ENCODE measurements around the gene SHFL. TPM values are rescaled to one million over a fixed set of nuclear protein-coding genes. Genes with fewer than 3 reads are reported as not detected.

SHFL gene
- total and polyA plus RNA-seq, 2 of the 8 experiments (the other 6 are each of a cell fraction or from before 2014, with no cell fraction given) = 25.3 to 37.1 TPM

- H3K14ac ChIP-seq (ENCODE audit: insufficient read length) = no peak overlapping the region
- H3K27ac ChIP-seq (ENCODE audit: low read depth, low read length) = no peak overlapping the region
- H2BK12ac ChIP-seq (ENCODE audit: low read depth, low read length) = no peak overlapping the region
- no peak overlapping the region for H3K23ac ChIP-seq (ENCODE audit: insufficient read length)
- H4K20me1 ChIP-seq (replicated peaks in 1 of 2; ENCODE audit: control insufficient read depth in 1 of 2, insufficient read depth in 2 of 2, low read length in 2 of 2) = peaks cover 0 to 4% of the 10 kb centered on the region in 2 experiments
- H3K18ac ChIP-seq (ENCODE audit: extremely low read depth, low read length) = no peak overlapping the region
- H3K4me1 ChIP-seq (replicated peaks in 1 of 4; ENCODE audit: control insufficient read depth in 3 of 4, insufficient read depth in 4 of 4, low read length in 3 of 4) = peaks cover 0 to 4% (median 3%) of the 10 kb centered on the region in 4 experiments; a peak in 4 of 7 replicates
- 80% methylated on average over 18 of the region's 18 CpGs; no CpG with 5 or more reads in 1 of the 2 experiments for WGBS, 2 experiments (ENCODE audit: extremely low coverage in 1 of 2, insufficient coverage in 1 of 2, insufficient read length in 1 of 2, insufficient replicate concordance in 2 of 2, low coverage in 1 of 2, low lambda C conversion rate in 2 of 2, missing lambda C conversion rate in 1 of 2)
- peaks cover 0 to 3% (median 1%) of the 10 kb centered on the region in 4 experiments; a peak in 2 of 8 replicates for H3K36me3 ChIP-seq (ENCODE audit: control insufficient read depth in 2 of 4, insufficient read depth in 4 of 4, low read length in 3 of 4)
- ChIA-PET CTCF (ENCODE audit: partially characterized antibody) (interaction anchor here (1.5 kb wide), 1 partner anchor 156 kb away, joined by 3 read pairs; no protein-coding TSS in a partner anchor), POLR2A (ENCODE audit: partially characterized antibody) (interaction anchor here (1.7 to 15.1 kb wide), 2 partner anchors 9 to 25 kb away, joined by 3 to 240 read pairs; partner anchors contain the start of genes P2RY11 and PPAN)
- peak overlapping the region; percentile 71 for H3K4me2 ChIP-seq (ENCODE audit: insufficient read depth in 1 of 2, low read depth in 2 of 2, low read length in 2 of 2)
- H3K79me2 ChIP-seq (ENCODE audit: control insufficient read depth in 1 of 2, insufficient read depth in 2 of 2, low read length in 2 of 2) = no peaks in the 10 kb centered on the region
- 0 out of 2 replicates have a peak overlapping the region, but pooled peaks have one; percentile 32 for H2BK20ac ChIP-seq (ENCODE audit: low read length)
- H2BK5ac ChIP-seq (ENCODE audit: low read depth, low read length) = no peak overlapping the region
- DNase-seq (ENCODE audit: low read depth in 1 of 2, low spot score in 2 of 2) (no peak), FAIRE-seq (no peak)
- H4K5ac ChIP-seq (ENCODE audit: insufficient read length, low read depth, low read length) = no peak overlapping the region
- peak overlapping the region in 1 of 4 experiments; percentile 32; a peak in 1 of 7 replicates for H3K9ac ChIP-seq (replicated peaks in 1 of 4; ENCODE audit: extremely low read depth in 1 of 4, low read depth in 3 of 4, low read length in 3 of 4)
- no peaks in the 10 kb centered on the region for H3K9me3 ChIP-seq (ENCODE audit: insufficient read depth in 2 of 2, low read depth in 1 of 2, low read length in 1 of 2)
- H2BK120ac ChIP-seq (replicated peaks; ENCODE audit: low read depth, low read length) = no peak overlapping the region
- H3K27me3 ChIP-seq (replicated peaks in 1 of 4; ENCODE audit: control insufficient read depth in 3 of 4, extremely low read depth in 1 of 4, insufficient read depth in 3 of 4, low read length in 3 of 4) = peaks cover 0 to 2% (median 0%) of the 10 kb centered on the region in 4 experiments; a peak in 1 of 7 replicates
- 0 out of 2 replicates have a peak overlapping the region, but pooled peaks have one; percentile 57 for H4K8ac ChIP-seq (ENCODE audit: extremely low read depth, insufficient read depth, low read length)
- H3K4me3 ChIP-seq (ENCODE audit: extremely low read depth in 1 of 4, insufficient read depth in 2 of 4, low read depth in 3 of 4, low read length in 4 of 4) = peak overlapping the region; percentile 81 to 92 (median 87); a peak in 6 of 8 replicates
- H2AK5ac ChIP-seq (ENCODE audit: low read depth, low read length) = no peak overlapping the region
- H3K23me2 ChIP-seq (ENCODE audit: low read depth, low read length) = peaks cover 13% of the 10 kb centered on the region; the same call in 1 of the 2 replicates
- no peak overlapping the region for H3K56ac ChIP-seq (replicated peaks; ENCODE audit: insufficient read length, low read depth, low read length)
- H3K79me1 ChIP-seq (ENCODE audit: low read depth, low read length) = no peaks in the 10 kb centered on the region
- H4K91ac ChIP-seq (replicated peaks; ENCODE audit: insufficient read length, low read length) = peak overlapping the region; percentile 40
- no peak overlapping the region for H3K4ac ChIP-seq (replicated peaks; ENCODE audit: insufficient read length, low read depth, low read length)
- no peak overlapping the region for H2AFZ ChIP-seq (ENCODE audit: low read length)
- no peak overlapping the region for H2BK15ac ChIP-seq (ENCODE audit: low read length)
- TF ChIP-seq GABPA (IDR thresholded peaks at IDR 0.05; ENCODE audit: borderline replicate concordance, insufficient read depth, low read length) (no peak), GTF2F1 (IDR thresholded peaks at IDR 0.05; ENCODE audit: borderline replicate concordance, low read depth, low read length) (no peak), NANOG (IDR thresholded peaks at IDR 0.05; ENCODE audit: insufficient read depth, low read depth, low read length, poor library complexity, severe bottlenecking) (no peak), MAFK (IDR thresholded peaks at IDR 0.05; ENCODE audit: low read depth, low read length) (no peak), PHF8 (conservative IDR thresholded peaks at IDR 0.05; ENCODE audit: low read depth, low read length) (no peak), SAP30 (IDR thresholded peaks at IDR 0.05; ENCODE audit: insufficient read depth, insufficient replicate concordance, low read length) (no peak), BRCA1 (IDR thresholded peaks at IDR 0.05; ENCODE audit: low read depth, low read length) (no peak), JUND (IDR thresholded peaks at IDR 0.05; ENCODE audit: low read length) (no peak), CBX5 (IDR thresholded peaks at IDR 0.05; ENCODE audit: low read depth, low read length) (no peak)
- TF ChIP-seq, protein P1, sequence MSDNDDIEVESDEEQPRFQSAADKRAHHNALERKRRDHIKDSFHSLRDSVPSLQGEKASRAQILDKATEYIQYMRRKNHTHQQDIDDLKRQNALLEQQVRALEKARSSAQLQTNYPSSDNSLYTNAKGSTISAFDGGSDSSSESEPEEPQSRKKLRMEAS (IDR thresholded peaks at IDR 0.05) = no peak
These were observed 1.4 kb downstream of the SHFL start for GRCh38 chr19:10087296-10088061.
